Germinal center (tissue), 1 donor: ENCODE data around the gene ZNF135.

Experiments used
- DNase-seq: peaks from one replicate; pipeline ENCODE4 v3.0.0; 2012; ENCODE audit warnings: mixed read lengths, low spot score

Gene ZNF135

GRCh38 chr19:58046856-58047255, 12.2 kb upstream of the ZNF135 start:
- DNase-seq: no peak

GRCh38 chr19:58047672-58048071, 11.4 kb upstream of the ZNF135 start:
- DNase-seq: no peak

GRCh38 chr19:58052256-58052655, 6.8 kb upstream of the ZNF135 start:
- no peak for DNase-seq

- DNase-seq: no peak
Observed at GRCh38 chr19:58053480-58054156, 5.5 kb upstream of the ZNF135 start.

- DNase-seq: no peak
Observed at GRCh38 chr19:58054901-58055874, 3.9 kb upstream of the ZNF135 start.

- no peak for DNase-seq
Observed at GRCh38 chr19:58056261-58056660, 2.8 kb upstream of the ZNF135 start.

- DNase-seq: no peak
Observed at GRCh38 chr19:58056861-58057260, 2.2 kb upstream of the ZNF135 start.

GRCh38 chr19:58058467-58058866, 615 bp upstream of the ZNF135 start:
- DNase-seq: no peak

GRCh38 chr19:58059671-58060078, 593 bp downstream of the ZNF135 start:
- DNase-seq: no peak

GRCh38 chr19:58060231-58060630, 1.1 kb downstream of the ZNF135 start:
- DNase-seq: no peak

GRCh38 chr19:58063712-58064111, 4.6 kb downstream of the ZNF135 start:
- DNase-seq: no peak

- DNase-seq: no peak
Observed at GRCh38 chr19:58067240-58067912, 8.3 kb downstream of the ZNF135 start.

- no peak for DNase-seq
Observed at GRCh38 chr19:58079792-58080191, 20.7 kb downstream of the ZNF135 start.

- no peak for DNase-seq
Observed at GRCh38 chr19:58083021-58083420, 23.9 kb downstream of the ZNF135 start.

GRCh38 chr19:58084596-58085347, 25.7 kb downstream of the ZNF135 start:
- DNase-seq: no peak

- DNase-seq: no peak
Observed at GRCh38 chr19:58085348-58085875, 26.3 kb downstream of the ZNF135 start.

- DNase-seq: no peak
Observed at GRCh38 chr19:58086825-58087710, 28.0 kb downstream of the ZNF135 start.

GRCh38 chr19:58088521-58089052, 29.5 kb downstream of the ZNF135 start:
- DNase-seq: no peak

GRCh38 chr19:58089846-58090245, 30.8 kb downstream of the ZNF135 start:
- no peak for DNase-seq

GRCh38 chr19:58091251-58091995, 32.3 kb downstream of the ZNF135 start:
- no peak for DNase-seq
